HL-60 (cell line): Measurements from ENCODE around the gene S100A7.

Source experiments
- DNase-seq, 2 experiments: peaks; one replicate each; pipeline ENCODE4 v3.0.0-alpha.2; 2010 to 2020; ENCODE audit warnings: low read depth in 1 of 2, low spot score in 1 of 2
- H3K27ac ChIP-seq: fragments of 250-450 bp; sonication (Bioruptor Pico); replicated peaks from 2 replicates; pipeline ENCODE4 v1.5.1; 2020; ENCODE audit warnings: mild to moderate bottlenecking, moderate library complexity
- H3K27me3 ChIP-seq: fragments of 250-450 bp; sonication (Bioruptor Pico); 2 replicates; pipeline ENCODE4 v1.5.1; 2021; ENCODE audit warnings: mild to moderate bottlenecking, moderate library complexity; ENCODE audit not compliant: insufficient read depth, poor library complexity, severe bottlenecking
- H3K4me3 ChIP-seq: replicated peaks from 2 replicates; pipeline ENCODE4 v1.5.1; 2011; ENCODE audit warnings: mild to moderate bottlenecking, control low read depth, low read length; ENCODE audit not compliant: insufficient read depth
- CTCF ChIP-seq: IDR thresholded peaks from one replicate; pipeline ENCODE4 v1.5.1; 2011; ENCODE audit warnings: low read length, control low read depth, inconsistent platforms; ENCODE audit not compliant: insufficient read depth
- GABPA ChIP-seq: IDR thresholded peaks from 2 replicates; pipeline ENCODE4 v1.6.1; 2012; ENCODE audit warnings: low read depth
- POLR2AphosphoS5 ChIP-seq: IDR thresholded peaks from 2 replicates; pipeline ENCODE4 v1.6.1; 2012; ENCODE audit warnings: low read depth
- SPI1 ChIP-seq: IDR thresholded peaks from 2 replicates; pipeline ENCODE4 v1.6.1; 2012; ENCODE audit warnings: low read depth, mild to moderate bottlenecking, borderline replicate concordance
- TF ChIP-seq, protein P1 (sequence below): IDR thresholded peaks from 2 replicates; pipeline ENCODE4 v1.6.1; 2012; ENCODE audit warnings: low read depth; ENCODE audit not compliant: insufficient replicate concordance

The S100A7 gene

DNA sequence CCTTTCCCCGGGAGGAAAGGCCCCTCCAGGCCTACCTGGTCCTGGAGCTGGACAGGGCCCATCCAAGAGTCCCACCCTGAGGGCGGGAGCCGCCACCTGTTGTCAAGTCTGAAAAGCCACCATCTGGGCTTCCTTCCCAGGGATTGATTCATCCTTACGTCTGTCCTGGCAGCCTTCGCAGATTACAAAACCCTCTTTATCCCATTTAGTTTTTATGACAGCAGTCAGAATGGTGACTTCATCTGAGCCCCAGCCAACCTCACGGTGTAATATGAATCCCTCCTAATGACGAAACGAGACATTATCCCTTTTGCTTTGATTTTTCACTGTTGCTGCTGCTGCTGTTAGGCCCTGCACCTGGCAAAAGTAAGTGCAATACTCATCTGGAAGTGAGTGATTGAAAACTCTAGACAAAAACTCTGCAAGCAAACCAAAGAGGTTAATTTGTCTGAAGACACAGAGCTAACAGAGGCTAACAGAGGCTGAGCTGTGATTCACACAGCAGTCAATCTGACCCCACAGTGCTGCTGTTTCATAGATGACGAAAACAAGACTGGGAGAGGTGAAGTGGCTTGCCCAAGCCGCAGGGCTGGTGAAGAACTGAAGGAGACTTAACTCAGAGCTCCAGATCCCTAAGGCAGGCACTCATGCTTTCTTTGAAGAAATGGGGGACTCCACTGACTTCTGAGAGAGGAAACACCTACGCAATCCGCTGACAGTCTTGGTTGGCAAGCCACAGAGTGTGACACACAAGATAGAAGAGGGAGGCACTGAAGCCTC, 30.0 kb upstream of the S100A7 start:
- Histone ChIP-seq H3K27ac (no peak overlapping the region), H3K4me3 (no peak overlapping the region), H3K27me3 (peaks cover 4% of the 10 kb centered on the region)
- no peak for TF ChIP-seq POLR2AphosphoS5
- no peak for TF ChIP-seq CTCF
- TF ChIP-seq GABPA = no peak
- no peak for TF ChIP-seq SPI1
- TF ChIP-seq, protein P1, sequence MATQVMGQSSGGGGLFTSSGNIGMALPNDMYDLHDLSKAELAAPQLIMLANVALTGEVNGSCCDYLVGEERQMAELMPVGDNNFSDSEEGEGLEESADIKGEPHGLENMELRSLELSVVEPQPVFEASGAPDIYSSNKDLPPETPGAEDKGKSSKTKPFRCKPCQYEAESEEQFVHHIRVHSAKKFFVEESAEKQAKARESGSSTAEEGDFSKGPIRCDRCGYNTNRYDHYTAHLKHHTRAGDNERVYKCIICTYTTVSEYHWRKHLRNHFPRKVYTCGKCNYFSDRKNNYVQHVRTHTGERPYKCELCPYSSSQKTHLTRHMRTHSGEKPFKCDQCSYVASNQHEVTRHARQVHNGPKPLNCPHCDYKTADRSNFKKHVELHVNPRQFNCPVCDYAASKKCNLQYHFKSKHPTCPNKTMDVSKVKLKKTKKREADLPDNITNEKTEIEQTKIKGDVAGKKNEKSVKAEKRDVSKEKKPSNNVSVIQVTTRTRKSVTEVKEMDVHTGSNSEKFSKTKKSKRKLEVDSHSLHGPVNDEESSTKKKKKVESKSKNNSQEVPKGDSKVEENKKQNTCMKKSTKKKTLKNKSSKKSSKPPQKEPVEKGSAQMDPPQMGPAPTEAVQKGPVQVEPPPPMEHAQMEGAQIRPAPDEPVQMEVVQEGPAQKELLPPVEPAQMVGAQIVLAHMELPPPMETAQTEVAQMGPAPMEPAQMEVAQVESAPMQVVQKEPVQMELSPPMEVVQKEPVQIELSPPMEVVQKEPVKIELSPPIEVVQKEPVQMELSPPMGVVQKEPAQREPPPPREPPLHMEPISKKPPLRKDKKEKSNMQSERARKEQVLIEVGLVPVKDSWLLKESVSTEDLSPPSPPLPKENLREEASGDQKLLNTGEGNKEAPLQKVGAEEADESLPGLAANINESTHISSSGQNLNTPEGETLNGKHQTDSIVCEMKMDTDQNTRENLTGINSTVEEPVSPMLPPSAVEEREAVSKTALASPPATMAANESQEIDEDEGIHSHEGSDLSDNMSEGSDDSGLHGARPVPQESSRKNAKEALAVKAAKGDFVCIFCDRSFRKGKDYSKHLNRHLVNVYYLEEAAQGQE = no peak
- DNase-seq = peak; percentile 50 to 76

DNA sequence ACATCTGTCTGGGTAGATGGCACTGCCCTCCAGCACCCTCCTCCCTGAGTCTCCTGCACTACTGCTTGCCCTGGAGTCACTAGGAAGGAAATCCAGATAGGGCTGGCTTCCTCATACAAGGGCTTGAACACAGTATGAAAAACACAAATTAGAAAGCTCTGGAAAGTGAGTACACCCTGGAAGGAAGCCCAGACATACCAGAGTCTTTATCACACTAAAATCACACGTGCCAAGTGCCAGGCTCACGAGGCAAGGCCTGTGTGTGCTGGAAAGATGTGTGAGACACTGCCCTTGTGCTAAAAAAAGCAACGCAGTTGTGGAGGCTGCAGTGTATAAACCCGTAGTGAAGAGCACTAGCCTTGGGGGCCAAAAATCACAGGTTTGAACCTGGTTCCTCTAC, 28.3 kb upstream of the S100A7 start:
- Histone ChIP-seq H3K4me3 (no peak overlapping the region), H3K27ac (no peak overlapping the region), H3K27me3 (peaks cover 4% of the 10 kb centered on the region)
- TF ChIP-seq CTCF = no peak
- no peak for TF ChIP-seq GABPA
- TF ChIP-seq, protein P1 = no peak
- TF ChIP-seq SPI1 = no peak
- TF ChIP-seq POLR2AphosphoS5 = no peak
- DNase-seq = no peak

DNA sequence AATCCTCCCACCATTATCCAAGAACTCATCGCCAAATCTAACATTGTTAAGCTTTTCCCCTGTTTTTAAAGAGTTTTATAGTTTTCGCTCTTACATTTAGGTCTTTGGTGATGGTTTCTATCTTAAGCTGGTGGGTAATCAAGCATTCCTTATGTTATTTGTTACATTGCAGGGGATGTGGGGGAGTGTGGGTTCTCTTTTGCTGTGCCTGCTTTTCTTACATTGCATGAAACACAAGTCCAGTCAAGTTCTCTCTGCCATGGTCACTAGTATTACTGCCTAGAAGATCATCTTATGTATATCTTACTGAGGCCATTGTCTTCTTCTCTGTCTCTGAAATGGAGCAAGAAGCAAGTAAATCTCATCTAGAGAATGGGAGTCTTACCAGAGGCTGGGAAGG, 27.3 kb upstream of the S100A7 start:
- no peak for TF ChIP-seq GABPA
- TF ChIP-seq SPI1 = no peak
- TF ChIP-seq, protein P1 = no peak
- no peak for TF ChIP-seq POLR2AphosphoS5
- TF ChIP-seq CTCF = no peak
- H3K4me3 ChIP-seq = no peak overlapping the region
- DNase-seq = no peak
- peaks cover 4% of the 10 kb centered on the region for H3K27me3 ChIP-seq
- H3K27ac ChIP-seq = no peak overlapping the region
